ENCODE results near the gene MYO9A.
"Not testable (repeated sequence)": the region's sequence is repeated elsewhere in the genome, so short reads cannot be mapped to it uniquely, and the experiment has no call there.

DNA sequence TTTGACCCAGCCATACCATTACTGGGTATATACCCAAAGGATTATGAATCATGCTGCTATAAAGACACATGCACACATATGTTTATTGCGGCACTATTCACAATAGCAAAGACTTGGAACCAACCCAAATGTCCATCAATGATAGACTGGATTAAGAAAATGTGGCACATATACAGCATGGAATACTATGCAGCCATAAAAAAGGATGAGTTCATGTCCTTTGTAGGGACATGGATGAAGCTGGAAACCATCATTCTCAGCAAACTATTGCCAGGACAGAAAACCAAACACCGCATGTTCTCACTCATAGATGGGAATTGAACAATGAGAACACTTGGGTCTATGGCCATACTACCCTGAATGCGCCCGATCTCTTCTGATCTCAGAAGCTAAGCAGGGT, 259.7 kb downstream of the MYO9A start:
- TF ChIP-seq, protein P1, sequence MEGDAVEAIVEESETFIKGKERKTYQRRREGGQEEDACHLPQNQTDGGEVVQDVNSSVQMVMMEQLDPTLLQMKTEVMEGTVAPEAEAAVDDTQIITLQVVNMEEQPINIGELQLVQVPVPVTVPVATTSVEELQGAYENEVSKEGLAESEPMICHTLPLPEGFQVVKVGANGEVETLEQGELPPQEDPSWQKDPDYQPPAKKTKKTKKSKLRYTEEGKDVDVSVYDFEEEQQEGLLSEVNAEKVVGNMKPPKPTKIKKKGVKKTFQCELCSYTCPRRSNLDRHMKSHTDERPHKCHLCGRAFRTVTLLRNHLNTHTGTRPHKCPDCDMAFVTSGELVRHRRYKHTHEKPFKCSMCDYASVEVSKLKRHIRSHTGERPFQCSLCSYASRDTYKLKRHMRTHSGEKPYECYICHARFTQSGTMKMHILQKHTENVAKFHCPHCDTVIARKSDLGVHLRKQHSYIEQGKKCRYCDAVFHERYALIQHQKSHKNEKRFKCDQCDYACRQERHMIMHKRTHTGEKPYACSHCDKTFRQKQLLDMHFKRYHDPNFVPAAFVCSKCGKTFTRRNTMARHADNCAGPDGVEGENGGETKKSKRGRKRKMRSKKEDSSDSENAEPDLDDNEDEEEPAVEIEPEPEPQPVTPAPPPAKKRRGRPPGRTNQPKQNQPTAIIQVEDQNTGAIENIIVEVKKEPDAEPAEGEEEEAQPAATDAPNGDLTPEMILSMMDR (IDR thresholded peaks at IDR 0.05) = not testable (repeated sequence)
- TF ChIP-seq EZH2 (IDR thresholded peaks at IDR 0.05) = not testable (repeated sequence)

Data from neural progenitor cell (in vitro differentiated cells).